Glomerular visceral epithelial cell (primary cell): Measurements from ENCODE around the gene HMCN2.

Source experiments
- DNase-seq: peaks from one replicate; pipeline ENCODE4 v3.0.0-alpha.2; 2016; ENCODE audit errors: extremely low spot score

Gene HMCN2

GRCh38 chr9:130364619-130365322 lies 99.2 kb downstream of the HMCN2 start:
- no peak for DNase-seq

DNA sequence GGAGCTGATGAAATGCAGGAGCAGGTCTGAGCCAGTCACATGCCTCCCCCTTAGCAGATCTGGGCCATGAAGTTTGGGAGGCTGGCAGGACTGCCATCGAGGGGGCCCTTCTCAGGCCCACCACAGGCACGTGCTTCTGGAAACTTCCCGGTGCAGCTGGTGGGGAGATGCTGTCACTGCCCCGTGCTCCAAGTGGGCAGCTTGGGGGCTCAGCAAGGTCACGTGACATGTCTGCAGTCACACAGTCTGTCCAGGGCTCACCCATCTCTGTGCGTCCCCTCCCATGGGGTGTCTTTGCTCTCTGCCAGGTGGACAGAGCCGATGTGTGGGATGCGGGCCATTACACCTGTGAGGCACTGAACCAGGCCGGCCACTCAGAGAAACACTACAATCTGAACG lies 99.8 kb downstream of the HMCN2 start:
- DNase-seq: no peak

DNA sequence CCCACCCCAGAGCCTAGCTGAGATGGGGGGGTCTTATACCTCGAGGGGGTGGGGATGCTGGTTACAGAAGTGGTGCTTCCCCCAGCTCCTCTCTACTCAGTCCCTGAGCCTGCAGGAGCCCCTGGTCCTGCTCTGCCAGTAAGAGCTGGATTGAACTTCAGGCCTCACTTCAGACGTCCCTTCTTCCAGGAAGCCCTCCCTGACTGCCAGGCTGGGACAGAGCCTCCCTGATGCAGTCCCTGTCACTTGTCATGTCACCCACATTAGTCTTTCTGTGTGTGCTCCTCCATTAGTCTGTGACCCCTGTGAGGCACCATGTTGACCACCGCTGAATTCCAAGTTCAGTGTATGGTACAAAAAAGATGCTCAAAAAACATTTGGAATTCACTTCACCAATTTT lies 100.5 kb downstream of the HMCN2 start:
- DNase-seq: no peak

GRCh38 chr9:130366888-130367550 lies 101.5 kb downstream of the HMCN2 start:
- no peak for DNase-seq

DNA sequence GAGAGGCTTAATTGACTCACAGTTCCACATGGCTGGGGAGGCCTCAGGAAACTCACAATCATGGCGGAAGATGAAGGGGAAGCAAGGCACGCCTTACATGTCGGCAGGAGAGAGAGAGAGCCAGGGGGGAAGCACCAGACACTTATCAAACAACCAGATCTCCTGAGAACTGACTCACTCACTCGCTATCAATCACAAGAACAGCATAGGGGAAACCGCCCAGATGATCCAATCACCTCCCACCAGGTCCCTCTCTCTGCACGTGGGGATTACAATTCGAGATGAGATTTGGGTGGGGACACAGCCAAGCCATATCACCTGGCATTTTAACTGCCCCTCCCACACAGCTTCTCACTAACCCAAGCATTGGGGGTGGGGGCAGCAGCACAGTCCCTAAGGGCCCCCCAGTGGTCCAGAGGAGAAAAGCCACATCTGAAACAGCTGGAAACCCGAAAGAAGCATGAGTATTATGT lies 103.1 kb downstream of the HMCN2 start:
- no peak for DNase-seq

- DNase-seq: no peak
These were observed 104.7 kb downstream of the HMCN2 start for GRCh38 chr9:130370226-130370625.

DNA sequence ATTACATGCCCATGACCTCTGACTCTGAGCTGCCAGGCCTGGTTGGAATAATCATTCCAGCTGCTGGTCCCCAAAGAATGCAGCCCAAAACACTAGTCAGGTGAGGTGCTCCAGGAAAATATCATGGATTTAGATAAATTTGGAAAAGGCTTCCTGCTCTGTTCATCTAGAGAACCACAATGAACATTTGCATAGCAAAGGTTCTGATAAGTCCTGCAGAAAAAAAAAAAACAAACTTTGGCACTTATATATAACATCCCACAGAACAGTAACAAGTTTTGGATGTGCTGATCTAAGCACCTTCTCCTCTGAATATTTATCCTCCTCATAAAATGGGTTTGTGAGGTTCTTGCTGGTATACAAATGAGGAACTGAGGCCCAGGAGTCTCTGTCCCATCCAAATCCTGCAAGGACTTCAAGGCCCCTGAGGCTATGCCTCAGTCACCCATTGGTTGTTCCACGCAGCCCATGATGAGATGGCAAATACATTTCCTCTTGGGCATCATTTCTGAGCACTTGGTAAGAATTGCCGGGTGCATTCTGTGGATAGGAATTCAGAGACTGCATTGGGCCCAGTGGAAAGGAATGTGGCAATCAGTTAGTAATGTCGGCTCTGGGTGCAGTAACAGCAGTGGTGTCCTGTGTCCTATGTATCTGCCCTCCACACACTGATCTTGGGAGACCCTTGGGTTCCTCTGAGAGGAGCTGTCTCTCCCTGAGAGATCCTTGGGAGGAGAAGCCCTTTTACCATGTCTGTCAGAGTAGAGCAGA lies 105.8 kb downstream of the HMCN2 start:
- no peak for DNase-seq

- no peak for DNase-seq
These were observed 106.5 kb downstream of the HMCN2 start for GRCh38 chr9:130372057-130372456.

- no peak for DNase-seq
These were observed 108.2 kb downstream of the HMCN2 start for GRCh38 chr9:130373679-130374325.

GRCh38 chr9:130377612-130378011 lies 112.1 kb downstream of the HMCN2 start:
- DNase-seq: no peak

DNA sequence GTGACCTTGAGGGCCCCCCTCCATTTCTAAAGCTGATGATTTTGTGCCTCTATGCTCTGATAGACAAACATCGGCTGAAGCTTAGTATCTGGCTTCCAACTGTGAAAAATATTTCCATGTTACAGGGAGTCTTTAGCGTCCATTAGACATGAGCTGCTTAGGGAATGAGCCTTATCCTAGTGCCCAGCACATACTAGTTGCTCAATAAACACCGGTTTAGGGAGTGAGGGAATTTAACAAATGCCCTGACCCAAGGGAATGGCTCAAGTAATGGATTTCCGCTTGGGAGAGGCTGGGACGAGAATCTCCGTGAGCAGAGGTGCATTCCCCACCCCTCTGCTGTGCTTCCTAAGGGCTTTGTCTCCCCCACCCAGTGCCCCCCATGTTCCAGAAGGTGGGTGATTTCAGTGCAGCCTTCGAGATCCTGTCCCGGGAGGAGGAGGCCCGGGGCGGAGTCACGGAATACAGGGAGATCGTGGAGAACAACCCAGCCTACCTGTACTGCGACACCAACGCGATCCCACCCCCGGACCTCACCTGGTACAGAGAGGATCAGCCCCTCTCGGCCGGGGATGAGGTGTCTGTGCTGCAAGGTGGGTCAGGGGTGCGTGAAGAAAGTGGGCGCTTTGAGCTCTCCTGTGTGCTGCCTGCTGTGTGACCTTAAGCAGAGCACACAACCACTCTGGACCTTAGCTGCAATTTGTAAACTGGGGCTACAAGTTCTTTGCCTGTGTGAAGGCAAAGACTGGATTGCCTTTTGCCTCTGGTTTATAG lies 113.5 kb downstream of the HMCN2 start:
- no peak for DNase-seq

GRCh38 chr9:130379649-130379970 lies 114.0 kb downstream of the HMCN2 start:
- DNase-seq: no peak

GRCh38 chr9:130380920-130381469 lies 115.4 kb downstream of the HMCN2 start:
- DNase-seq: no peak

- no peak for DNase-seq
These were observed 116.1 kb downstream of the HMCN2 start for GRCh38 chr9:130381660-130382059.

- DNase-seq: no peak
These were observed 116.5 kb downstream of the HMCN2 start for GRCh38 chr9:130382096-130382495.

DNA sequence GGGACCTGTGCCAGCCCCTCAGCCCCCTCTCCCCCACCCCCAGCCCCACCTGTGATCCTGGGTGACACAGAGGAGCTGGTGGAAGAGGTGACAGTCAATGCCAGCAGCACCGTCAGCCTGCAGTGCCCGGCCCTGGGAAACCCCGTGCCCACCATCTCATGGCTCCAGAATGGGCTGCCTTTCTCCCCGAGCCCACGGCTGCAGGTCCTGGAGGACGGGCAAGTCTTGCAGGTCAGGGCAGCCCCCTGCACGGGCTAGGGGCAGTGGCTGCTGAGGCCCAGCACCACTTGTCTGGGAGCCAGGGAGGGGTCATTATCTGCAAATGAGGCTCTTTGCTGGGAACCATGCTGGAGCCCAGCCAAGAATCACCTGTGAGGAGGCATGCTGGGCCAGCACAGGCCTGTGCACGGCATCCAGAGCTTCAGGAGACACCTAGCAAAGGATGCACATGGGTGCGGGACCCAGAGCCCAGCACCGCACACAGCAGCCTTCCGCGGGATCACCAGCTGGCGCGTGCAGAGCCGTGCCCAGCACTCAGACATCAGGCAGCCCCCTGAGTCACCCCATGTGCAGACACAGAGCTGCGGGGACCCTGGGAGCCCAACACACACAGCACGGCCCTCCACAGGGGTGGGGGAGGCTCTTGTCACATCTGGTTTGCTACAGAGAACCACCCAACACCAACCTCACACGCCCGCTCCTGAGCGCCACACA lies 117.2 kb downstream of the HMCN2 start:
- no peak for DNase-seq

- no peak for DNase-seq
These were observed 117.8 kb downstream of the HMCN2 start for GRCh38 chr9:130383350-130383715.

DNA sequence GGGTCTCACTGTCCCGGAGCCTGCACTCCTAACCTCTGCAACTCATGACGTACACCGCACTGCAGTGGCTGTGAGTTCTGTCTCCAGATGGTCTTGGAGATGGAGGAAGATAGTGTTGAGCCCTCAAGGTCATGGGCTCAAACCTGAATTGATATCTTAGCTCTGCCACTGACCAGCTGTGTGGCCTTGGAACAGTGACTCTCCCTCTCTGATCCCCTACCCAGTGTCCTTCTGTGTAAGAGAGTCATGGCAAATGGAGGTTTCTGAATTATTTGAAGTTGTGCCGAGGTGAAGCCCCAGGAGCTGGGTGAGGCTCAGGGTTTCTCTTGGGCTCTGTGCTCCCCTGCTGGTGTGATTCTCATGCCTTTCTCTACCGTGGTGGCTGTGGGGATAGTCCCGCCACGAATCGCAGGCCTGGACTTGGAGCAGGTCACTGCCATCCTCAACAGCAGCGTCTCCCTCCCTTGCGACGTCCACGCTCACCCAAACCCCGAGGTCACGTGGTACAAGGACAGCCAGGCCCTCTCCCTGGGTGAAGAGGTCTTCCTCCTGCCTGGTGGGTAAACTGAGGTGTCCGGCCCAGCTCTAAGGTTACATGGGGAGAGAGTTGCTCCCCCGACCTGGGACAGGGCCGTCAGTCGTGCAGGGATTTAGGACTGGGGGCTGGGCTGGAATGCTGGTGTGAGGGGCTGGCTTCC lies 118.6 kb downstream of the HMCN2 start:
- DNase-seq: no peak

- DNase-seq: no peak
These were observed 119.7 kb downstream of the HMCN2 start for GRCh38 chr9:130385257-130385656.

DNA sequence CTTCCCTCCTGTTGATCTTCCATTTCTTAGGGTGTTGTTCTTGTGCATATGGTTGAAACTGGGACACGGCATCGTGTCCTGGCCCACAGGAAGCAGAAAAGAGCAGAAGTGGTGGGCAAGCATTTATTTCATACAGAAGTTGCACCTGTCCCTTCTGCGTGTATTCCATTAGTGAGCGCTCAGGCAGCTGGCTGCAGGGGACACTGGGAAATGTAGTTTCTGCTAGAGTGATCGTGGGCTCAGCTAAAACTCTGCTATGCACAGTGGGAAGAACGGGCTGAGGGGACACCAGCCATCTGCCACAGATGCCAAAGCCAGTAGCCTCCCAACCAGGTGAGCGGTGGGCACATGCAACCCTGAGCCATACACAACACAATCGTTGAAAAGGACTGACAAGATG lies 121.8 kb downstream of the HMCN2 start:
- DNase-seq: no peak
